HL-60 (cell line): ENCODE measurements around the gene TPP1.

Experiments
- GABPA ChIP-seq: IDR thresholded peaks from 2 replicates; pipeline ENCODE4 v1.6.1; 2012; ENCODE audit warnings: low read depth
- POLR2AphosphoS5 ChIP-seq: IDR thresholded peaks from 2 replicates; pipeline ENCODE4 v1.6.1; 2012; ENCODE audit warnings: low read depth
- SPI1 ChIP-seq: IDR thresholded peaks from 2 replicates; pipeline ENCODE4 v1.6.1; 2012; ENCODE audit warnings: low read depth, mild to moderate bottlenecking, borderline replicate concordance
- TF ChIP-seq, protein P1 (sequence below): IDR thresholded peaks from one replicate; pipeline ENCODE4 v1.5.1; 2011; ENCODE audit warnings: low read length, control low read depth, inconsistent platforms; ENCODE audit not compliant: insufficient read depth

DNA sequence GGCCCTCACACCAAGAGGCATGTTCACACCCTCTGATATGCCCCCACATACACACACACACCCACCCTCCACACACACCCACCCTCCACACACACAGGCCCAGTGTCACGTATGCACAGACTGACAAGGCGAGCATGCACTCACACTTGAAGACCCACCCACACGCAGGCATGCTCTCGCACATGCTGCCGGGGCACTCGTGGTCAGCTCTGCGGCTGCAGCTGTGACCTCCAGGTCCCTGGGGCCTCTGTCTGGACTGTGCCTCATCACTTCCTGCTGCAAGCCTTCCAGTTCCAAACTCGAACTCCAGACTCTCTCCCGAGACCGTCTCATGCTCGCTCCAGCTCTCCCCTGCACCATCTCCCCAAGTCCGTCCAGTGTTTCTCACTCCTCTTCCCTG is 26.8 kb upstream of the TPP1 start:
- TF ChIP-seq POLR2AphosphoS5 (no peak), SPI1 (no peak), GABPA (no peak)
- TF ChIP-seq, protein P1, sequence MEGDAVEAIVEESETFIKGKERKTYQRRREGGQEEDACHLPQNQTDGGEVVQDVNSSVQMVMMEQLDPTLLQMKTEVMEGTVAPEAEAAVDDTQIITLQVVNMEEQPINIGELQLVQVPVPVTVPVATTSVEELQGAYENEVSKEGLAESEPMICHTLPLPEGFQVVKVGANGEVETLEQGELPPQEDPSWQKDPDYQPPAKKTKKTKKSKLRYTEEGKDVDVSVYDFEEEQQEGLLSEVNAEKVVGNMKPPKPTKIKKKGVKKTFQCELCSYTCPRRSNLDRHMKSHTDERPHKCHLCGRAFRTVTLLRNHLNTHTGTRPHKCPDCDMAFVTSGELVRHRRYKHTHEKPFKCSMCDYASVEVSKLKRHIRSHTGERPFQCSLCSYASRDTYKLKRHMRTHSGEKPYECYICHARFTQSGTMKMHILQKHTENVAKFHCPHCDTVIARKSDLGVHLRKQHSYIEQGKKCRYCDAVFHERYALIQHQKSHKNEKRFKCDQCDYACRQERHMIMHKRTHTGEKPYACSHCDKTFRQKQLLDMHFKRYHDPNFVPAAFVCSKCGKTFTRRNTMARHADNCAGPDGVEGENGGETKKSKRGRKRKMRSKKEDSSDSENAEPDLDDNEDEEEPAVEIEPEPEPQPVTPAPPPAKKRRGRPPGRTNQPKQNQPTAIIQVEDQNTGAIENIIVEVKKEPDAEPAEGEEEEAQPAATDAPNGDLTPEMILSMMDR = no peak
